CD8-positive, alpha-beta memory T cell (primary cell): Measurements from ENCODE around the gene FAU. TPM values are rescaled to one million over a fixed set of nuclear protein-coding genes. Genes with fewer than 3 reads are reported as not detected.

Source experiments
- CTCF ChIA-PET: fragments of 350-600 bp; sonication (Branson Sonifier 250); formaldehyde crosslinking; loops from one replicate; lab custom pipeline; 2021; ENCODE audit warnings: antibody characterized with exemption; lab: Charles Lee
- POLR2A ChIA-PET: fragments of 350-600 bp; sonication (Branson Sonifier 250); formaldehyde crosslinking; loops from one replicate; lab custom pipeline; 2021; ENCODE audit warnings: antibody characterized with exemption; lab: Charles Lee
- DNase-seq, 5 donors: peaks; one replicate each; pipeline versions ENCODE4 v3.0.0 to v3.0.0-alpha.2; 2020 to 2022; ENCODE audit warnings: mixed read lengths in 1 of 5
- H3K27ac ChIP-seq: one replicate; pipeline ENCODE4 v1.7.0; 2013; ENCODE audit warnings: low read depth, mild to moderate bottlenecking, low read length, moderate library complexity
- H3K27me3 ChIP-seq: 2 replicates; pipeline ENCODE4 v1.7.0; 2013; ENCODE audit warnings: low read length, mild to moderate bottlenecking; ENCODE audit not compliant: insufficient read depth, poor library complexity, severe bottlenecking
- H3K36me3 ChIP-seq: 2 replicates; pipeline ENCODE4 v1.7.0; 2013; ENCODE audit warnings: mild to moderate bottlenecking, low read length, moderate library complexity; ENCODE audit not compliant: insufficient read depth
- H3K4me1 ChIP-seq: 2 replicates; pipeline ENCODE4 v1.7.0; 2013; ENCODE audit warnings: mild to moderate bottlenecking, low read length, moderate library complexity; ENCODE audit not compliant: insufficient read depth
- H3K4me3 ChIP-seq: 2 replicates; pipeline ENCODE4 v1.7.0; 2013; ENCODE audit warnings: mild to moderate bottlenecking, low read length
- H3K9me3 ChIP-seq: 2 replicates; pipeline ENCODE4 v1.7.0; 2013; ENCODE audit warnings: mild to moderate bottlenecking, low read length
- H3K27ac Mint-ChIP-seq, 8 donors: one replicate each; pipeline ENCODE4 v1.8.0; 2020 to 2021; ENCODE audit warnings: mixed read lengths in 8 of 8, mild to moderate bottlenecking in 6 of 8, inconsistent platforms in 3 of 8, moderate library complexity in 3 of 8
- H3K27me3 Mint-ChIP-seq, 2 donors: one replicate each; pipeline ENCODE4 v1.8.0; 2020 to 2021; ENCODE audit warnings: mixed read lengths in 2 of 2, mild to moderate bottlenecking in 1 of 2, moderate library complexity in 1 of 2
- H3K36me3 Mint-ChIP-seq, 3 donors: one replicate each; pipeline ENCODE4 v1.8.0; 2020 to 2021; ENCODE audit warnings: mixed read lengths in 3 of 3, inconsistent platforms in 1 of 3, mild to moderate bottlenecking in 1 of 3
- H3K4me1 Mint-ChIP-seq, 3 donors: one replicate each; pipeline ENCODE4 v1.8.0; 2020 to 2021; ENCODE audit warnings: mixed read lengths in 3 of 3, inconsistent platforms in 1 of 3, mild to moderate bottlenecking in 1 of 3
- H3K4me3 Mint-ChIP-seq, 7 donors: one replicate each; pipeline ENCODE4 v1.8.0; 2020 to 2021; ENCODE audit warnings: mixed read lengths in 7 of 7, mild to moderate bottlenecking in 6 of 7, moderate library complexity in 4 of 7, inconsistent platforms in 2 of 7
- H3K9me3 Mint-ChIP-seq, 5 donors: one replicate each; pipeline ENCODE4 v1.8.0; 2020 to 2022; ENCODE audit warnings: mixed read lengths in 5 of 5, mild to moderate bottlenecking in 3 of 5, moderate library complexity in 2 of 5, inconsistent platforms in 1 of 5
- polyA plus RNA-seq: library from polyadenylated mRNA; unstranded; fragments of 300-500 nt; fragmentation: Illumina TruSeq; gene quantifications from one replicate; pipeline ENCODE4 v1.2.3, GENCODE V29; 2021
- total RNA-seq, 2 experiments: library from RNA; stranded (reverse); gene quantifications; one replicate each; pipeline ENCODE4 v1.2.3, GENCODE V29; 2021

The FAU gene
- total and polyA plus RNA-seq, 3 experiments from 2014 or later, result 904 to 1,073 (median 1,054) TPM

DNA sequence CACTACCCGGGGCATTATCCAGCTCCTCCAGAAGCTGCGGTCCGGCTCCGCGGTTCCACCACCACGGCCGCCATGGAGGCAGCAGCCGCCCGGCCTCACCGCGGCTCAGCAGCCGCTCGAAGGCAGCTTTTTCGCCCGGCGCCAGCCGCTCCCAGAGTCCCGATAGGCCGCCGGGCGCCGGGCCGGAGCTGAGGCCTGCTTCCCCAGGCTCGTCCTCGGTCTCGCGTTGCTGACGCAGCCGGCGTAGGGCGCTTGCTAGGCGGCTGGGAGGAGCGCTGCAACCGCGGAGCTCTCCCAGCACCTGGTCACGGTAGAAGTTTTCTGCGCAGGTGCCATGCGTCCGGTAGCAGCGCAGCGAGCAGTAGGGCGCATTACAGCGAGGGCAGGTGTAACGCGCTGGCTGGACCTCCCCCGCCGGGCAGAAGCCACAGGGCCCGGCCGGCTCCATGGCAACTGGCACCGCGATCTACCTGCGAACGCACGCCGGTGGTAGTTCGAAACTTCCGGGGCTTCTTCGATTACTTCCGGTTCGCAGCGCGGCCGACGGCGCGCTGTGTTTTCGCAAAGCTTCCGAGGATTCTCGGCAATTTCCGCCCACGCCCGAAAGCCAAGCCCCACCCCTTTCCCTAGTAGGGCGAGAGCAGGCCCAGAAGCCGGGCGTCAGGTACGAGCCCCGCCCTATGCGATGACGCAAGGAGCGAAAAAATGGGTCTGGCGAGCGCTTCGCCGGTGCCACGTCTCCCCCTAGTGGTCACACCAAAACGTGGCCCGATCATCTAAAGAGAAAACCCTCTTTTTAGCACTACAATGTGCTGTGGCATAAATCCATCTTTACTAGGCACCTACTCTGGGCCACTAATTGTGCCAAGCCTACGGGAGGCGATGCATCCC lies 4.5 kb downstream of the FAU start, which contains the start of gene ZNHIT2:
Gene ZNHIT2, minus strand, starts transcription at position 496 of the 891 bp plus-strand sequence. Its CDS starts 48 bp downstream, at position 448.
- peaks cover 39 to 77% (median 47%) of the 10 kb centered on the region in 3 donors for H3K4me1 Mint-ChIP-seq
- H3K36me3 ChIP-seq, result peaks cover 31% of the 10 kb centered on the region

DNA sequence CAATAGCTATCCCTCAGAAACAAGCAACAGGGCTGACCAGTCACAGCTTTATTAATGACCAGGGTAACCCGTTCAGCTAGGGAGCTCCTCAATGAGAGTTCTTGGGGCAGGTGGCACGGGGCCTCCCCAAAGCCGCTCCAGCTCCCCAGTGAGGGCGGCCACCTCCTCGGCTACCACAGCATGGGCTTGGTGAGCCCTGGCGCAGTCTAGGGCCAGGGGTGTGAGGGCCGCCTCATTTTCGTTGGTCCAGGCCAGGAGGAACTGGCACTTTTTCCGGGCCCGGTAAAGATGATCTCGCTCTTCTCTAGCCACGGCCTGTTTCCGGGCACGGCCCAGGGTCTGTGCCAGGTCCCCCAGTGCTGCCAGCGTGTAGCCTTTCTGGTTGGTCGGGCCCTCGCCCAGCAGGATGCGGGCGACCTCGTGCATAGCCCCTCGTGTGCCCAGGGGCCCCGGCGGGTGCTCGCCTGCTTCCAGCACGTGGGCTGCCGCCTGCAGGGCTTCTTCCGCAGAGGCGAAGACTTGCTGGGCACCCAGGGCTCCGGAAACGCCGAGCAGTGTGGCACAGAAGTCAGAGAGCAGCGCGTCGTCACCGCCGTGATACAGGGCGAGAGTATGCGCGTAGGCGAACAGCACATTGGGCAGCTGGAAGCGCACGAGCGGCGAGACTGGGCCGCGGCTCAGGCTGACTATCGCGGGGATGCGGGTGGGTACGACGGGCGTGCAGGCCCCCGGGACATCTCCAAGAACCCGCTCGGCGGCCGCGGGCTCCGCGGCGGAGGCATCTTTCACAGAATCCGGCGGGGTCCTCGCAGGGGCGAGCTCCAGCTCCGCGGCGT lies 5.3 kb downstream of the FAU start:
- H3K27ac ChIP-seq, result peak overlapping the region; percentile 91
- Mint-ChIP-seq H3K27ac (peak overlapping the region; percentile 78 to 99 (median 95)), H3K27me3 (peaks cover 0 to 3% of the 10 kb centered on the region in 2 donors), H3K4me3 (peak overlapping the region; percentile 88 to 94 (median 90)), H3K9me3 (no peaks in the 10 kb centered on the region), H3K36me3 (peaks cover 3 to 52% (median 4%) of the 10 kb centered on the region in 3 donors), H3K4me1 (peaks cover 35 to 74% (median 38%) of the 10 kb centered on the region in 3 donors)
- H3K9me3 ChIP-seq, result no peaks in the 10 kb centered on the region
- peaks cover 31% of the 10 kb centered on the region for H3K36me3 ChIP-seq
- peak overlapping the region; percentile 85 for H3K4me3 ChIP-seq
- ChIA-PET POLR2A (interaction anchor here (0.5 to 2.4 kb wide), 16 partner anchors 10 to 664 kb away, joined by 3 to 27 read pairs (median 5); partner anchors contain the start of genes DPF2, POLA2, SAC3D1 and SF1), CTCF (interaction anchor here (1.0 to 2.9 kb wide), 10 partner anchors 8 to 428 kb away, joined by 3 to 27 read pairs (median 4); partner anchors contain the start of genes ARL2, CAPN1 and VPS51)
- peak; percentile 37 to 78 (median 59) for DNase-seq
- H3K4me1 ChIP-seq, result peaks cover 45% of the 10 kb centered on the region
- H3K27me3 ChIP-seq, result no peaks in the 10 kb centered on the region

More for the DNA sequence above, 4.5 kb downstream of the FAU start, which contains the start of gene ZNHIT2:
- Mint-ChIP-seq H3K4me3 (peak within 1 kb of the TSS; percentile 88 to 94 (median 90)), H3K36me3 (peaks cover 4 to 61% (median 7%) of the 10 kb centered on the region in 3 donors), H3K9me3 (no peaks in the 10 kb centered on the region), H3K27me3 (peaks cover 0 to 3% of the 10 kb centered on the region in 2 donors), H3K27ac (peak within 1 kb of the TSS; percentile 92 to 99 (median 97))
- DNase-seq, result peak; percentile 99 to 100 (median 100)
- Histone ChIP-seq H3K4me3 (peak within 1 kb of the TSS; percentile 85), H3K27ac (peak within 1 kb of the TSS; percentile 91), H3K4me1 (peaks cover 45% of the 10 kb centered on the region), H3K9me3 (no peaks in the 10 kb centered on the region), H3K27me3 (no peaks in the 10 kb centered on the region)
- ChIA-PET POLR2A (interaction anchor here (0.5 to 2.4 kb wide), 19 partner anchors 8 to 665 kb away, joined by 3 to 27 read pairs (median 4); partner anchors contain the start of genes DPF2, MALAT1, POLA2 and SAC3D1), CTCF (interaction anchor here (0.6 to 2.9 kb wide), 16 partner anchors 8 to 1521 kb away, joined by 3 to 27 read pairs (median 4); partner anchors contain the start of genes ARL2, CAPN1, RBM4 and VPS51)

DNA sequence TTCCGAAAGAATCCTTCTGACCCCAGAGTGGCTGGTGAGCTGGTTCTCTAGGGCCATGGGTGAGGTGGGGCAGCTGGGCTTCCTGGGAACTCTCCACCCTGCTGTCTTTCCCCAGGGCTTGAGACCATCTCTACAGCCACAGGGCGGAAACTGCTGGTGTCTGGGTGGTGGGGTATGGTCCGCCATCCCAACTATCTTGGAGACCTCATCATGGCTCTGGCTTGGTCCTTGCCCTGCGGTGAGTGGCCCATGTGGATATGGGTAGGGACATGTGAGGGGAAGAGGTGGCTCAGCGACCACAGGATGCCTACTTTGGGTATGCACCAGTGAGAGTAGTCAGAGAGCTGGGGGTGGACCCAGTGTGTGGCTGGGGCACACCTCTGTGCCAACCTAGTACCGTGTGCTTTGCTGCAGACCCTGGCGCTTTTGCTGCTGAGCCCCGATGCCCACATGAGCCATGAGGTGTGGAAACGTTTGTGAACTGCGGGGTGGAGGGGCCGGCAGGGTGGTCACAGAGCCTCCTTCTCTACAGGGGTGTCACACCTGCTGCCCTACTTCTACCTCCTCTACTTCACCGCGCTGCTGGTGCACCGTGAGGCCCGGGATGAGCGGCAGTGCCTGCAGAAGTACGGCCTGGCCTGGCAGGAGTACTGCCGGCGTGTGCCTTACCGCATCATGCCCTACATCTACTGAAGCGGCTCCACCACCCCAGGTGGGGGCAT lies 6.4 kb downstream of the FAU start:
- Mint-ChIP-seq H3K36me3 (peaks cover 2 to 42% (median 3%) of the 10 kb centered on the region in 3 donors), H3K4me1 (peaks cover 39 to 76% (median 40%) of the 10 kb centered on the region in 3 donors), H3K27me3 (peaks cover 0 to 3% of the 10 kb centered on the region in 2 donors), H3K27ac (peak overlapping the region in 7 of 8 donors; percentile 17 to 99 (median 78)), H3K9me3 (no peaks in the 10 kb centered on the region), H3K4me3 (peak overlapping the region; percentile 29 to 91 (median 89))
- CTCF ChIA-PET, result interaction anchor here (1.3 to 2.0 kb wide), 2 partner anchors 11 to 101 kb away, joined by 5 read pairs; partner anchors contain the start of gene ARL2
- no peaks in the 10 kb centered on the region for H3K9me3 ChIP-seq
- no peak overlapping the region for H3K27ac ChIP-seq
- H3K36me3 ChIP-seq, result peaks cover 21% of the 10 kb centered on the region
- POLR2A ChIA-PET, result interaction anchor here (0.6 kb wide), 2 partner anchors 34 to 332 kb away, joined by 7 to 9 read pairs; no protein-coding TSS in a partner anchor
- DNase-seq, result no peak
- H3K4me1 ChIP-seq, result peaks cover 46% of the 10 kb centered on the region
- H3K27me3 ChIP-seq, result no peaks in the 10 kb centered on the region
- no peak overlapping the region for H3K4me3 ChIP-seq

DNA sequence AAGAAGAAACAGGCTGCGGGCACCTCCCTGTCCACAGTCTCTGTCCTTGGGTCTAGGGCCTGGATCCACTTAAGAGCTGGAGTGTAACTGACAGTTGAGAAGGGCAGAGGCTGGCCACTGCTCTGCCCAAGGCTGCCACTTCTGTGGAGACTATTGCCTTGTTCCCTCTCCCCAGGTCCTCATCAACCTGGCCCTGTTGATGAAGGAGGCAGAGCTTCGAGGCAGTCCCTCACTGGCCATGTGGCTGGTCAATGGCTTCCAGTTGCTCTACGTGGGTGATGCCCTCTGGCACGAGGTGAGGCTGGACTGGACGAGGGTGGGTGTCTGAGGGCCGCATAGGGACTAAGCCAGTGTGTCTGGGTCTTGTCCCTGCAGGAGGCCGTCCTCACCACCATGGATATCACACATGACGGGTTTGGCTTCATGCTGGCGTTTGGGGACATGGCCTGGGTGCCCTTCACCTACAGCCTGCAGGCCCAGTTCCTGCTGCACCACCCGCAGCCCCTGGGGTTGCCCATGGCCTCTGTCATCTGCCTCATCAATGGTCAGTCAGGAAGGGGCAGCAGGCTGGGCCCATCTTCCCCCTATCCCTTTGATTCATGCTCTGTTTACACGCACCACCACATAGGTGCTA lies 7.3 kb downstream of the FAU start:
- ChIA-PET POLR2A (interaction anchor here (0.5 to 0.6 kb wide), 2 partner anchors 86 to 389 kb away, joined by 3 to 8 read pairs; no protein-coding TSS in a partner anchor), CTCF (interaction anchor here (1.3 to 6.1 kb wide), 2 partner anchors 15 to 101 kb away, joined by 5 to 104 read pairs; partner anchors contain the start of genes ARL2 and VPS51)
- Histone ChIP-seq H3K9me3 (no peaks in the 10 kb centered on the region), H3K4me1 (peaks cover 49% of the 10 kb centered on the region), H3K36me3 (peaks cover 15% of the 10 kb centered on the region), H3K27ac (no peak overlapping the region), H3K4me3 (no peak overlapping the region), H3K27me3 (no peaks in the 10 kb centered on the region)
- Mint-ChIP-seq H3K27me3 (peaks cover 0 to 3% of the 10 kb centered on the region in 2 donors), H3K27ac (peak overlapping the region in 6 of 8 donors; percentile 19 to 93 (median 74)), H3K4me1 (peaks cover 42 to 76% (median 42%) of the 10 kb centered on the region in 3 donors), H3K9me3 (no peaks in the 10 kb centered on the region), H3K36me3 (peaks cover 2 to 37% (median 3%) of the 10 kb centered on the region in 3 donors), H3K4me3 (peak overlapping the region in 3 of 7 donors; percentile 48 to 90 (median 83))
- DNase-seq, result no peak

DNA sequence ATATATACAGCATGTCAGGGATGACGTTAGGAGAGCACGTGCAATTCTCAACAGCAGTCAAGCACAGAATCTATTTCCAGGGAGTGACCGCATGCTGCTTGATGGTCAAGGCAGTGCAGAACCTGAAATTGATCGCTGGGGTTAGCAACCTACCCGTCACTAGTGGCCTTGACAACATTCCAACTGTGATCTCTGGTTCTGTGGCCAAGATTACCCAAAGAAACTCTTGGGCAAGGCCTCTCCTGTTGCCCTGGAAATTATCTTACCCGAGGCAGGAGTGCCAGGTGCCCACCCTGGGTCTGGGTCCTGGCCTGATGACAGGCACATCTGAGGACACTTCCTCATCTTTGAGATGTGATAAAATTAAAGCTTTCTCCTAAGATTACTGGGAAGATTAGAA lies 8.1 kb downstream of the FAU start:
- ChIA-PET CTCF (interaction anchor here (1.3 to 6.1 kb wide), 3 partner anchors 15 to 216 kb away, joined by 3 to 104 read pairs (median 4); partner anchors contain the start of genes ARL2 and VPS51), POLR2A (interaction anchor here (0.5 to 4.9 kb wide), 4 partner anchors 8 to 390 kb away, joined by 3 to 40 read pairs (median 8); partner anchors contain the start of genes FAU, MRPL49 and VPS51)
- H3K4me3 Mint-ChIP-seq, result peak overlapping the region; percentile 83 to 90 (median 87)
- Histone ChIP-seq H3K27ac (no peak overlapping the region), H3K36me3 (peaks cover 19% of the 10 kb centered on the region), H3K27me3 (no peaks in the 10 kb centered on the region), H3K9me3 (no peaks in the 10 kb centered on the region), H3K4me1 (peaks cover 49% of the 10 kb centered on the region), H3K4me3 (no peak overlapping the region)
- H3K36me3 Mint-ChIP-seq, result peaks cover 2 to 37% (median 3%) of the 10 kb centered on the region in 3 donors
- peaks cover 0 to 3% of the 10 kb centered on the region in 2 donors for H3K27me3 Mint-ChIP-seq
- peaks cover 42 to 72% (median 42%) of the 10 kb centered on the region in 3 donors for H3K4me1 Mint-ChIP-seq
- no peak for DNase-seq
- H3K27ac Mint-ChIP-seq, result peak overlapping the region in 6 of 8 donors; percentile 29 to 93 (median 70)
- H3K9me3 Mint-ChIP-seq, result no peaks in the 10 kb centered on the region

DNA sequence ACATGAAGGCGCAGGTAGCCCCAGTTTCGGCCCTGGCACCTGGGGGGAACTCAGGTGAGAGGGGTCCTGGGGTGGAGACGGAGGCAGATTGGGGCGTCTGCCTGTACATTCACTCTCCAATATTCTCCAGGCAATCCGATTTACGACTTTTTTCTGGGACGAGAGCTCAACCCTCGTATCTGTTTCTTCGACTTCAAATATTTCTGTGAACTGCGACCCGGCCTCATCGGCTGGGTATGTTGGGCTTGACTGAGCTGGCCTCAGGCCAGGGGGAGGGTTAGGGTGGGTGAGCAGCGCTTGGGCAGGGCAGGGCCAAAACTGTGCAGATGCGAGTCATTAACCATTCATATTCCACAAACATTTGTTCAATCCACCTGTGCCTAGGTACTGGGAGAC lies 8.6 kb downstream of the FAU start:
- Histone ChIP-seq H3K4me3 (peak overlapping the region; percentile 81), H3K9me3 (no peaks in the 10 kb centered on the region), H3K27me3 (no peaks in the 10 kb centered on the region), H3K27ac (peak overlapping the region; percentile 65), H3K36me3 (peaks cover 17% of the 10 kb centered on the region), H3K4me1 (peaks cover 49% of the 10 kb centered on the region)
- POLR2A ChIA-PET, result interaction anchor here (0.7 to 4.9 kb wide), 3 partner anchors 8 to 254 kb away, joined by 3 to 40 read pairs (median 9); partner anchors contain the start of genes FAU, MRPL49 and VPS51
- Mint-ChIP-seq H3K4me3 (peak overlapping the region; percentile 83 to 90 (median 87)), H3K36me3 (peaks cover 2 to 34% (median 3%) of the 10 kb centered on the region in 3 donors), H3K9me3 (no peaks in the 10 kb centered on the region), H3K4me1 (peaks cover 37 to 67% (median 37%) of the 10 kb centered on the region in 3 donors), H3K27ac (peak overlapping the region; percentile 29 to 87 (median 77)), H3K27me3 (peaks cover 0 to 3% of the 10 kb centered on the region in 2 donors)
- no peak for DNase-seq
- CTCF ChIA-PET, result interaction anchor here (0.7 to 6.1 kb wide), 9 partner anchors 7 to 216 kb away, joined by 3 to 104 read pairs (median 5); partner anchors contain the start of genes ARL2, CAPN1, FAU and MRPL49
